Kidney epithelial cell (primary cell): ENCODE results near the gene GGT6. TPM values are rescaled to one million over a fixed set of nuclear protein-coding genes. Genes with fewer than 3 reads are reported as not detected.

Source experiments
- DNase-seq: peaks from one replicate; pipeline ENCODE4 v3.0.0-alpha.2; 2010; ENCODE audit warnings: low read depth
- H3K27me3 ChIP-seq: 2 replicates; pipeline ENCODE4 v1.6.0; 2011; ENCODE audit warnings: low read length; ENCODE audit not compliant: control insufficient read depth, insufficient read depth
- H3K36me3 ChIP-seq: 2 replicates; pipeline ENCODE4 v1.5.1; 2011; ENCODE audit warnings: low read length; ENCODE audit not compliant: control insufficient read depth, insufficient read depth
- H3K4me3 ChIP-seq: 2 replicates; pipeline ENCODE4 v1.5.1; 2011; ENCODE audit warnings: low read depth, mild to moderate bottlenecking, control low read depth, low read length
- total RNA-seq: library from RNA; depleted of rRNA; stranded (reverse); fragments of >200 nt; gene quantifications from 2 replicates; pipeline ENCODE4 v1.2.3, GENCODE V29; 2015
- TF ChIP-seq, protein P1 (sequence below): IDR thresholded peaks from 2 replicates; pipeline ENCODE4 v1.5.1; 2011; ENCODE audit warnings: mild to moderate bottlenecking, moderate library complexity, low read length, control low read depth, inconsistent platforms; ENCODE audit not compliant: insufficient read depth, poor library complexity, severe bottlenecking

The GGT6 gene
- total RNA-seq, 1 donor from 2014 or later, result 0.38 TPM

GRCh38 chr17:4548721-4549531 is 11.5 kb downstream of the GGT6 start:
- Histone ChIP-seq H3K4me3 (no peak overlapping the region), H3K36me3 (peaks cover 4% of the 10 kb centered on the region), H3K27me3 (no peaks in the 10 kb centered on the region)
- TF ChIP-seq, protein P1, sequence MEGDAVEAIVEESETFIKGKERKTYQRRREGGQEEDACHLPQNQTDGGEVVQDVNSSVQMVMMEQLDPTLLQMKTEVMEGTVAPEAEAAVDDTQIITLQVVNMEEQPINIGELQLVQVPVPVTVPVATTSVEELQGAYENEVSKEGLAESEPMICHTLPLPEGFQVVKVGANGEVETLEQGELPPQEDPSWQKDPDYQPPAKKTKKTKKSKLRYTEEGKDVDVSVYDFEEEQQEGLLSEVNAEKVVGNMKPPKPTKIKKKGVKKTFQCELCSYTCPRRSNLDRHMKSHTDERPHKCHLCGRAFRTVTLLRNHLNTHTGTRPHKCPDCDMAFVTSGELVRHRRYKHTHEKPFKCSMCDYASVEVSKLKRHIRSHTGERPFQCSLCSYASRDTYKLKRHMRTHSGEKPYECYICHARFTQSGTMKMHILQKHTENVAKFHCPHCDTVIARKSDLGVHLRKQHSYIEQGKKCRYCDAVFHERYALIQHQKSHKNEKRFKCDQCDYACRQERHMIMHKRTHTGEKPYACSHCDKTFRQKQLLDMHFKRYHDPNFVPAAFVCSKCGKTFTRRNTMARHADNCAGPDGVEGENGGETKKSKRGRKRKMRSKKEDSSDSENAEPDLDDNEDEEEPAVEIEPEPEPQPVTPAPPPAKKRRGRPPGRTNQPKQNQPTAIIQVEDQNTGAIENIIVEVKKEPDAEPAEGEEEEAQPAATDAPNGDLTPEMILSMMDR, result no peak
- DNase-seq, result no peak

DNA sequence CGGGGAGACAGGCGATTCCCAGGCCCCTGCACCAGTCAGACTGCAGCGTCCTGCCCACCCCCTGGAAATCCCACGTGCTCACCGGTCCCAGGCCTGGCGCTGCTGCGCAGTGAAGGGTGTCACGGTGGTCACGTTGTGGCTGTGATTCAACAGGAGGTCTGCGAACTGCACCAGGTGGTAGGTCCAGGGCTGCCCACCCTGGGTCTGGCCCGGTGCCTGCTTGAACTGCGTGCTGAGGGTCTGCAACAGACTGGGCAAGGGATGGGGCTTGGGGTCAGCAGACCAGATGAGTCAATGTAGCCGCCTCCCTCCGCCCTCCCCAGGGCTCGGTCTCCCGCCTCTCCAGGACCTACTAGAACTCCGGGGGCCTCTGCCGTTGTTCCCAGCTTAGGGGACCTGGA is 12.3 kb downstream of the GGT6 start:
- TF ChIP-seq, protein P1, result no peak
- DNase-seq, result no peak
- H3K4me3 ChIP-seq, result no peak overlapping the region
- H3K27me3 ChIP-seq, result no peaks in the 10 kb centered on the region
- peaks cover 4% of the 10 kb centered on the region for H3K36me3 ChIP-seq

- TF ChIP-seq, protein P1, result no peak
- Histone ChIP-seq H3K4me3 (no peak overlapping the region), H3K36me3 (peaks cover 3% of the 10 kb centered on the region), H3K27me3 (no peaks in the 10 kb centered on the region)
- DNase-seq, result no peak
Observed at GRCh38 chr17:4547118-4547906, 13.1 kb downstream of the GGT6 start.

GRCh38 chr17:4545217-4545951 is 15.0 kb downstream of the GGT6 start:
- Histone ChIP-seq H3K27me3 (no peaks in the 10 kb centered on the region), H3K36me3 (peaks cover 3% of the 10 kb centered on the region), H3K4me3 (no peak overlapping the region)
- TF ChIP-seq, protein P1, result no peak
- DNase-seq, result no peak

GRCh38 chr17:4544951-4545216 is 15.5 kb downstream of the GGT6 start:
- Histone ChIP-seq H3K4me3 (no peak overlapping the region), H3K36me3 (peaks cover 2% of the 10 kb centered on the region), H3K27me3 (no peaks in the 10 kb centered on the region)
- DNase-seq, result no peak
- TF ChIP-seq, protein P1, result no peak
